Activated naive CD4-positive, alpha-beta T cell (primary cell): Measurements from ENCODE around the gene HEXIM1.

ENCODE experiments used
- DNase-seq, 4 experiments: peaks; one replicate each; lab custom pipeline; 2025; lab: John Stamatoyannopoulos, UW

The HEXIM1 gene

DNA sequence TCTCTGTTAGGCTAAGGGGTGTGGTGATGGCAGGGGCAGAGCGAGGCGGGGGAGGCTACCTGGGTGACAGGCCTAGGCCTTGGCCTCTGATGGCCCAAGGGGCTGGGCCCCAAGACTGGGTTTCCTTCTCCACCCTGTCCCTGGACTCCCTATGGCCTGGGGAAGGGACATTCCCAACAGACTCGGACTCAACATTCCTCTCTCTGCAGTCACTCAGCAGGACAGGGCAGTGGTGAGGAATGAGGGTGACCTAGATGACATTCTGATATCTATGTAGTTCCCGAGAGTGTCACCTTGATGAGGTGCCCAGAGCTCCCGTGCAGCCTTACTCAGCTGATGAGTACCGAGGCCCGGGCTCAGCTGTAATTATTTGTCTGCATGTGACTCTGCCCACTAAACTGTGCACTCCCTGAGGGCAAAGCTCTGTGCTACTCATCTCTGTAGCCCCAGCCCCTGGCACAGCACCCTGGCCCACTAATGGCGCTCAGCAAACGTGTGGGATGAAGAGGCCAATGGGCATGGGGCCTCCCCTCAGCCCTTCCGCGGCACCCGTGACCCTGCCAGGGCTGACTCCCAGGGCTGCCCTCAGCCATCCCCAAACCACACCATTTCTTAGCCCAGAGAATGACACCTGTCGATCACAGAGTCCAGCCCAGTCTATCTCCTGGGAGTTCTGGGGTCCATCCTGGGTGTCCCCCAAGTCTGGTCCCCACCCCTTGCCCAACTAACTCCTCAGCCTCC, 18.2 kb upstream of the HEXIM1 start:
- no peak for DNase-seq

DNA sequence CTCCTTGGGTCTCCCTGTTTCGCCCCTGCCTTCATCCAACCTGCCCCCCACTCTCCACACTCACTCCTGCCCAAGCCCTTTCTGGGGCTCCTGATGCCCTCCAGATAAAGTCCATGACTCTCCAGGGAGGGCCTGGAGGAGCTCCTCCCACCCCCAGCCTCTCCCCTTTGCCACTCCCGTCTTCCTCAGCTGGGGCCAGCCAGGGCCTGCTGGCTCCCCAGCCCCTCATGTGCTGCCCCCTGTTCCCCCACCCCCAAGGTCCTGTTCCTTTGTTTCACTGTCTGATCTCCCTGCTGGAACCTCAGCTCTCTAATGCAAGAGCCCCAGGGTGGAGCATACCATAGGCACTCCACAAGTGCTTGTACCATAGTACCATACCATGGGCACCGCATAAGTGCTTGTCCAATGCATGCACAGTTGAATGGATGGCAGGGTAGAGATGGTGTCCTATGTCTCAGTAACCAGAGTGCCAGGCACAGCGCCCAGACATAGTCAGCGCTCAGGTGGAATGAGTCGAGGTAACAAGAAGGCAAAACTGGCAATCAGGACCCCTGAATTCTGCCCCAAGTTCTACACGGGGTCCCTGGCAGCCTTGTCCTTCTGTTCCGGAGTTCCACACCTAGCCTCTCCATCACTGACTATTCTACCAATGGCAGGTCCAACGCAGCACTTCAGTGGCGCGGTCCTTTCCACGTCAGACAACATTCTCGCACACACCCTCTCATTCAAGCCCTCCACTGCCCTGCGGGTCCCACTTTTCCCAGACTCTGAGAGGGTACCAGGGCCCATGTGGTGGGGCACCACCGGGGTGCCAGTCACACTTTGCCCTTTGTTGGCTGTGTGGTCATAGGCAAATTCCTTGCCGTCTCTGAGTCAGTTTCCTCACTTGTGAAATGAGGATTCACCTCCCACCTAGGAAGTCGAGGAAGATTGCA, 17.3 kb upstream of the HEXIM1 start:
- no peak for DNase-seq

DNA sequence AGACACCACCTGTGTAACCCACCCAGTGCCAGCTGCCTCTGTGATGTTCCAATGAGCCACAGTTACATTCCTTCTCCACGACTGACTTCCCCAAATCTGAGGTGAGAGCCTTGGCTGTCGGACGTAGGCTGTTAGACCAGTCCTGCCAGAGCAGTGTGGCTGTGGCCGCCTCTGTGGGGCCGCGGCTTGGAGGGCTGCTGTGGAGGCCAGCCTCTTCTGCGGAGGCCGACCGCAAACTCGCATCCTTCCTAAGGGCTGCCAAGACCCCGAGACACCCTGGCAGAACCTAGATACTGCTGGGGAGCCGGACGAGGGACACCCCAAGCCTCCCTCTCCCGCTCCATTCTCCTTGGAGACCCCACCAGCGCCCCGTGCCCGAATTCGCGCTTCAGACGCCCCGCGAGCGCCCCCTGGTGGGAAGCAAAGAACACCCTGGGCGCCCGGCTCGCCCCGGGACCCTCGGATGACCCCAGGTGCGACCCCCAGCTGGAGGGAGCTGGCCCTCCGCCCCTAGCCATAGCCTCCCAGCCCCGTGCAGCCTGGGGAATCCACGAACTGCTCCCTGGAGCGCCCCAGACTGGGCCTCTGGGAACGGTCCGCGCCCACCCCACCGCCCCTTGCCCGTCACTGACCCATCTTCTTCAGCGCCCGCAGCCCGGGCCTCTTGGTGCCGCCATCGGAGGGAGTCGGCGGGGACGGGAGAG, 16.5 kb upstream of the HEXIM1 start:
- DNase-seq, result peak; percentile 26 to 54 (median 37)

DNA sequence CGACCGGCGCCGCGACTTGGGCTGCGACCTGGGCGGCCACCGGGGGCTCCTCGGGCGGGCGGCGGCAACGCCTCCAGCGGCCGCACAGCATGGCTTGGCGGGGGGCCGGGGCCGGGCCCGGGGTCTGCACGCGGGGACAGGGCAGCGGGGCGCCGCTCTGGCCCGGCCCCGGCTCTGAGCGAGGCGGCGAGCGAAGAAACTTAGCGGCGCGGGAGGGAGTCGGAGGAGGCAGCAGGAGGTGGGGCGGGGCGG, 16.0 kb upstream of the HEXIM1 start, which contains the start of gene PLCD3:
TSS of gene PLCD3 (minus strand) at position 196 of the 252 bp plus-strand sequence. CDS start at position 91, 105 bp downstream.
- DNase-seq, result no peak

DNA sequence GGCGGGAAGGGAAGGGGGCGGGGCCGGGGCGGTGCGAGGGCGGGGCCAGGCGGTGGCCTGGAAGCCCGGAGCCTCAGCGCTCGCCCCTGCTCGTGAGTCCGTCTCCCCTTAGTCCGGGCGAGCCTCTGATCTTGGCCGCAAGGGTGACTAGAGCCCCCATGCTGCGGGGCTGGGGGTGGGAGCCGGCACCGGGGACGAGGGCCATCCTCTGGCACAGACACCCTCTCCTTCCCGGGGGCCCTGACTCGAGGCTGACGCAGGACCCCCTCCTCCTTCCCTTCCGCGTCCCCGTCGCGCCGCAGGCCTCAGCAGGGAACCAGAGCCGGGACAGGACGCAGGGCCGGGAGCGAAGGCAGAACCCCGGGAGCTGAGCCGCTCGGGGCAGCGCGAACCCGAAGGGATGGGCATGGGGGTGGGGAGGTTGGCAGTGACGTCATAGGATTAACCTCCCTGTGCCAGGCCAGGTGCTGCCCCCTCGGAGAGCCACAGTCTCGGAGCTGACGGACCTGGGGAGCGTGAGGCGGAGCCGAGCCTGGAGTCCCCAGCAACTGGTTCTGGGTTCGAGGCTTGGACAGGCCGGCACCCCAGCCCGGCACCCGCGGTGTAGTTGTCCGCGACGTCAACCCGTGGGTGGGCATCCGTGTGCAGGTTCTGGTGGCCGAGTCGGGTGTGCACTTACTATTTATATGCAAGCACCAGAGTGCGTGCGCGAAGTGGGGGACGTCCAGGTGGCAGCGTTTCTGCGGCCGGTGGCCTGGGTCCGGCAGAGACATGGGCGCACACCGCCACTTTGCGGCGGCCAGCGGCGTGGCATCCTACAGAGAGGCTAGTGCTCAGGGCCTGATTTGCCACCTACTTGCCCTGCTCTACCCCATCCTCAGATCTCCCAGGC, 15.5 kb upstream of the HEXIM1 start:
- DNase-seq, result peak; percentile 25 to 71 (median 49)

DNA sequence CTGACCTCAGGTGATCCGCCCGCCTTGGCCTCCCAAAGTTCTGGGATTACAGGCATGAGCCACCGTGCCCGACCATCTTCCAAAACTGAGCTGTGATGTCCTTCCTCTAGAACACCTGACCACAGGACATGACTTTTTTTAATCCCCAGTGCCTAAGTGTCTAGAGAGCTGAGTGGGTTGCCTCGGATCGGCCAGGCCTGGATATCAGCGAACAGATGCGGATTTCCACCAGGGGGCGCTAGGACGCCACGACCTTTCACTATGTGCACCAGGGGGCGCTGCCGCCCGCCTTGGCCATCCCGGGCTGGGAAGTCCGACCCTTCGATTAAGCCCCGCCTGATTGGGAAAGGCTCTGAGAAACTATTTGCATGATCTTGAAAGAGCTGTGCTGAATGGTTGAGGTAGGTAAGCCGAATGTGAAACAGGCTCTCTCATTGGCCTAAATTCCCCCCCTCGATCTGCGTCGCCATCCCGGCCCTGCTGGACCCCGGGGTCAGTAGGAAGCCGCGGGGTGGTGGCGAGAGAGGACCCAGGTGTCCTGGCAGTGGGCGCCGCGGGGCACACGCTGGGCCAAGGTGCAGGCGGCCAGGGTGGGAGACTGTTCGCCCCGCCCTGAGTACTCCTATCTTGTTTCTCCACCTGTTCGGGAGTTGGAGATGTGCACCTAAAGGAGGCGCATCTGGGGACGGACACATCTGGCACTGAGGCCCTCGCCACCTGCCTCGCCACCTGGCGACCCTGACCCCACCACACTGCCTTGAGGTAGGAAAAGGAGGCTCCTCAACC, 12.9 kb upstream of the HEXIM1 start, which contains the start of gene ACBD4:
TSS of gene ACBD4 (plus strand) at position 496 of the 786 bp plus-strand sequence. CDS start 458 bp downstream, outside the sequence.
- DNase-seq, result peak; percentile 95 to 98 (median 96)

DNA sequence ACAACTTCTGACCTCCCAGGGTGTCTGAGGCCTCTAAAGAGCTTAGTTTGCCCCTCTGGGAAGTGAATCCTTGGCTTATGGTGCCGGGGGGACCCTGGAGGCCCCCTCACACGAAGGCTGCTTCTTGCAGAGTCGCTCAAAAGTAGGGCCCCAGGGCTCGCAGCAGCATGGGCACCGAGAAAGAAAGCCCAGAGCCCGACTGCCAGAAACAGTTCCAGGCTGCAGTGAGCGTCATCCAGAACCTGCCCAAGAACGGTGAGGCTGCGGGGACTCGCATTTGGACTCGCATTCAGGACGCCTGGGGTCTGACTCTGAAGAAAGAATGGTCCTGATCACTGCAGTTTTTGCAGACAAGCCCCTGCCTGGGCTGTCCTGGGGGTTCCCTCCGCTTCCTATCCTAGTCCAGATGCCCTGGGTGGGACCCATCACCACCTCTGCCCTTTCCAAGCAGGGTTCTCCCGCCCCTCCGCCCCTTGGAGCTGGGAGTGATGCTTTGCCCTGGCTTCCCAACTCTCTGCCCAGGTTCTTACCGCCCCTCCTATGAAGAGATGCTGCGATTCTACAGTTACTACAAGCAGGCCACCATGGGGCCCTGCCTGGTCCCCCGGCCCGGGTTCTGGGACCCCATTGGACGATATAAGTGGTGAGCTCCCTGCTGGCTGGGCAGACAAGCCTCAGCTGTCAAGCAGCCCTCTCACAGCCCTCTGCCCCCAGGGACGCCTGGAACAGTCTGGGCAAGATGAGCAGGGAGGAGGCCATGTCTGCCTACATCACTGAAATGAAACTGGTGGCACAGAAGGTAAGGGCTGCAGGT, 12.1 kb upstream of the HEXIM1 start:
- DNase-seq, result no peak

DNA sequence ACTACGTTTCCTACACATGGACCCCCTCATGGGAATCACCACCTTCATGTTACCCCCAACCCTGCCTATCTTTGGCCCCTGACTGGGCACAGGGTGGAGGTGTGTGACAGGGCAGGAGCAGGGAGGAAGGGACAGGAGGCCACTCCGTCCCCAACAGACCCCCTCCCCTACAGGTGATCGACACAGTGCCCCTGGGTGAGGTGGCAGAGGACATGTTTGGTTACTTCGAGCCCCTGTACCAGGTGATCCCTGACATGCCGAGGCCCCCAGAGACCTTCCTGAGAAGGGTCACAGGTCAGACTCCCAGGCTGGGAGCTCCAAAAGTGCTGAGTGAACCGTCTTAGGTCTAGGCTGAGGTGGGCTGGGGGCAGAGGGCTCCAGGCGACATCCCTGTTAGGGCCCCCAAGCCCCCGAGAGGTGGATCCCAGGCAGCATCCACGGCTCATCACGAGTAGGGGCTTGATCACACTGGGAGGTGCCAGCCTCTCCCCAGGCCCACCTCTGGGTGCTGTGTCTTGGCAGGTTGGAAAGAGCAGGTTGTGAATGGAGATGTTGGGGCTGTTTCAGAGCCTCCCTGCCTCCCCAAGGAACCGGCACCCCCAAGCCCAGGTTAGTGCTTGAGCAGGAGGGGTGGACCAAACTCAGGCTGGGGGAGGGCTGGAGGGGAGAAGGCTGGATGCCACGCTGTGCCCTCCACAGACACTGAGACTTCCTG, 11.3 kb upstream of the HEXIM1 start:
- no peak for DNase-seq

DNA sequence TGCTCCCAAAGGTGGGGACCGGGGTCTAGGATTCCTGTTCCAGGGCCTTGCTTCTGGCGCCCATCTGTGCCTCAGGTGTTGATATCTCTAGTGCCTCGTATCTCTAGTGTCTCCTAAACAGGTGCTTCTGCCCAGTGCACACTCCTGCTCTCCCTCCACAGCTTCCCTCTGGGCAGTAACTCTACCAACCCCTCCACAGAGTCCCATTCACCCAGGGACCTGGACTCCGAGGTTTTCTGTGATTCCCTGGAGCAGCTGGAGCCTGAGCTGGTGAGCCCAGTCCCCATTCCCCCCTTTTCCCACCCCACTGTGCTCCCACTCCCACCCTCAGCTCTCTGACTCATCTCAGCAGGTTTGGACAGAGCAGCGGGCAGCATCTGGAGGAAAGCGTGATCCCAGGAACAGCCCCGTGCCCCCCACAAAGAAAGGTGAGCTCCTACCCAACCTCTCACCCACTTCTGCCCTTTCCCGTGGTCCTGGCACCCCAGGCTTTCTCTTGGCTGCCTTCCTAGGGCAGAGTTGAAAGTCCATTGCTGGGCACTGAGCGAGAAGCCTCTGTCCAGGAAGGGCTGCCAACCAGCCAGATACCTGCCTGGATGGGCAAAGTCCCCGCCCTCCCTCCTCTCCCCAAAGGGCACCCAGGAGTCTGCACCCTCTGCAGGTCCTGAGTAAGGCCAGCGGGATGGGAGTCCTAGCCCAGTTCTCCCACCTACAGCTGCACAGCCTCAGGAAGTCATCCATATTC, 10.5 kb upstream of the HEXIM1 start:
- DNase-seq, result no peak

DNA sequence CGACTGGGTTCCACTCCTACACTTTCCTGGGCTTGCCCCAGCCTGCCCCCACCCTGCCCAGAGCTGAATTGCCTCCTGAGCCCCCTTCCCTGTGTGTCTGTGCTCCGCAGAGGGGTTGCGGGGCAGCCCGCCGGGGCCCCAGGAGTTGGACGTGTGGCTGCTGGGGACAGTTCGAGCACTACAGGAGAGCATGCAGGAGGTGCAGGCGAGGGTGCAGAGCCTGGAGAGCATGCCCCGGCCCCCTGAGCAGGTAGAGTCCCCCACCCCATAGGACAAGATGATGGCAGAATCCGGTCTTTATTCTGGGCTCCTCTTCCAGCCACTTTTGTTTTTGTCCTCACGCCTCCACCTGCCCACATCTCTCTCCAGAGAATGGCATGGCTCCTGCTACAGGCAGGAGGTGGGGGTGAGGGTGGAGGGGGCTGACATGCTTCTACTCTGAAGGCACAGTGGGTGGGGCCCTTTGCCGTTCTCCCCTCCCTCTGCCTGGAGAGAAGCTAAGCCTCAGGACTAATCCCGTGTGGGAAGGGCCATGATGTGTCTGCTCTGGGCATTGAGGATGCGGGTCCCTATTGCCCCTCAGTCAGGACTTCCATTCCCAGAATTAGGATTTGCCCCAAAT, 9.3 kb upstream of the HEXIM1 start:
- DNase-seq, result no peak

DNA sequence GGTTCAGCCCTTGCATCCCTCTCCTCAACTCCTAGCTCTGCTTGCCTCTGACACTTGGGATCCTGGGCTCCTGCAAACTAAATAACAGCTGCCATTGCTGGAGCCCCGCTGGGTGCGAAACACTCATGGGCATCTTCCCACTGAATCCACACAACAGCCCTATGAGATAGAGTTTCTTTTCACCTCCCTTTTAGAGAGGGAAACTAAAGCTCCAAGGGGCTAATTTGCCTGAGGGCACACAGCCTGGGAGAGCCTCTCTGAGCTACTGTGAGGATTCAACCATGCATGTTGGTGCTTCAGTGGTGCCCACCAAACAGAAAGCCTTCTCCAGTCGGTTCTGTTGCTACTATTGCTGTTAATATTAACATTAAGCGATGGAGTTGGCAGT, 8.7 kb upstream of the HEXIM1 start:
- DNase-seq, result no peak

DNA sequence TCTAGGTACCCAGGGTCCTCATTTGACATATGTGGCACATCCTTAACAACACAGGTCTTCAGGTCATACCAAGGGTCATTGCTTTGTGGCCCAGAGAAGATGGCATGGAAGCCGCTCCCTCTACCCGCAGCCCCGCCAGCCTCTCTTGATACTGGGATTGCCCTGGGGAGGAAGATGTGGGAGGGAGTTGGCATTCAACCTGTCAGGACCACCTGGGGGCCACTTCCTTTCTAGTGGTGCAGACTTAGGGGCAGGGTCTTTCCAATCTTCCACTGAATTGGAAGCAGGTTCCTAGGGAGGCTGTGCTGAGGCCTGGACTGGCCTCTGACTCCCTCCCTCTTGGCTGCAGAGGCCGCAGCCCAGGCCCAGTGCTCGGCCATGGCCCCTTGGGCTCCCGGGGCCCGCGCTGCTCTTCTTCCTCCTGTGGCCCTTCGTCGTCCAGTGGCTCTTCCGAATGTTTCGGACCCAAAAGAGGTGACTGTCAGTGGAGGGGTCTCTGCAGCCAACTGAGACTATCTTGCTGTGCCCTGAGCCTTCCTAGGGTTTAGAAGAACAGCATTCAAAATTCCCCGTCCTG, 5.1 kb upstream of the HEXIM1 start:
- DNase-seq, result no peak

DNA sequence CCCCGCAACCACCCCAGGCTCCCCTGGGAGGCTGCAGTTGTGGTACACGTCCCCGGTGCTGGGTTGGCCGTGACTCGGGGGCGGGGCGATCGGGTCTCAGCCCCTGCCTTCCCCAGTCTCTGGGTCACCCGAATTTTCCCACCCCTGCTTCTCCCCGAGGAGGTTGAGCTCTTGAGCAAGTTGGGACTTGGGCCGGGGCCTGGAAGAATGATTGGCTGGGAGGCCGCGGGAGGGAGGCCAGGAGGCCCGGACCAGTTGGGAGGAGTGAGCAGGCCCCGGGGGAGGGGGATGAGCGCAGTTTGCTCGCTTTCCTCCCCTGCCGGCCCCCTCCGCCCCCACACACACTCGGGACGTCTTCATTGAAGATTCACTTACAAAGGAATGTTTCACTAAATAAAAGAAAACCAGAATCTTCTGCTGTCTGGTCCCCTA, 4.5 kb upstream of the HEXIM1 start:
- peak in 1 of 4 experiments; percentile 36 for DNase-seq

DNA sequence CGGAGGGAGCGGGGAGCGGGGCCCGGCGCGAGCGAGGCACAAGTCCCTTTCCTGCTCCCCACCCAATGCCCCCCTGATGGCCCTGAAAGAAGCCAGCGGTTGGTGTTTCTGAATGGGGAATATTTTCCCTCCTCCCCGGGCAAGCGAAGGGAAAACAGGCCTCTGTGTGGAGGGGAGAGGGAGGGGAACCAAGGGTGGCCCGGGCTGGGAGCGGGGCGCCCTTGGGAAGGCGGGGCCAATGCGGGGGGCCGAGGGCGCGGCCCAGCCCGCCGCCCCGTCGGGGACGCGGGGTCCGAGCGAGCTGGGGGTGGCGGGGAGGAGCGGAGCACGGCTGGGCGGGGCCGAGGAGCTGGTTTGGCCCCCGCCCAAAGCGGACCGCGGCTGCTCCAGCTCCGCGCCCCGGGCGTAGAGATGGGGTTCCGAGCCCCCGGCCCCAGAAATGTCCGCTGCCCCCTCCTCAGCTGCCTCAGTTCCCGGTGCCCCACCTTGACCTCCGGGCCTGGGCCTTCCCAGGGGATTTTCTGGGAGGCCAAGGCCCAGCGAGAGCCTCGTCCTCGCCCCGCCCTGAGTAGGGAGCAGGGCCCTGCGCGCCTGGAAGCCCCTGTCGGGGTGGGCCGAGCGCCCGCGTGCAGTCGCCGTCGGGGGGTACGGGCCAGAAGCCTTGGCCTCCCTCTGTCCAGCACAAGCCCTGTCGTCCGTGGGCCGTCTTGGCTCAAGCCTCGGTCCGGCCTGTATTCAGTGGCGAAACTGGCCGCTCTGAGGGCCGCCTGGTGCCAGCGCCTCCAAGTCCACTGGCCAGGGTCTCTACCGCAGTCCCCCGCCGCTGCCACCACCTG, 3.9 kb upstream of the HEXIM1 start:
- DNase-seq, result peak in 1 of 4 experiments; percentile 36

DNA sequence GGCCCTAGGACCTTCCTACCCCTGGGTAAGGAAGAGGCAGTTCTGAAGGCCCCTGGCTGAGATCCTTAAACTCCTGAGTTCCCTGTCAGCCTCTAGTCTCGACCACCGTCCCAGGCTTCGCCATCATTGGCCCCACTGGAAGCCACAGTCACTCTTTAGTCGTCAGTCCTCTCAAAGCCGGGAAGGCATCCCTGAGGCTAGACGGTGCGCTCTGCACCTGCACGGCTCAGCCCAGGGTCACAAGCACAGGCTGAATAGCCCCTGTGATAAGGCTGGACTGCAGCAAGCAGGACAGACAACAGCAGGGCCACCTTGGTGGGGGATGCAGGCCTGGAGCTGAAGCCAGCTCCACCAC, 3.3 kb upstream of the HEXIM1 start:
- no peak for DNase-seq

DNA sequence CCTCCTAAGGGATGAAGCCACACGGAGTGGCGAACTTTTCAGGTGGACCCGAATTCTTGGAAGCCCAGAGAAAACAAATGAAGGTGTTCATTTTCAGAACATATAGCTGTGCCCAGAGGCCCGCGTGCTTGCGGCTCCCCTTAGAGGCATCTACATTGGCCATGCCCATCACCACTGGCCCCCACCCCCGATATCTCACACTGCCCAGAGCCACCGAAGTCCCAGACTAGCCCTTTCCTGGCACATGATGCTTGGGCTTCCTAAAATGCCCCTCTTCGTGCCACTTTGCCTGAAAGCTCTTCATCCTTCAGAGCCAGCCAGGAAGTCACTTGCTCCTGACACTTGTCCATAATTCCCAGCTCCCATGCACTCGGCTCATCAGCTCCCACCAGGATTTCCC, 2.1 kb upstream of the HEXIM1 start:
- DNase-seq, result no peak

DNA sequence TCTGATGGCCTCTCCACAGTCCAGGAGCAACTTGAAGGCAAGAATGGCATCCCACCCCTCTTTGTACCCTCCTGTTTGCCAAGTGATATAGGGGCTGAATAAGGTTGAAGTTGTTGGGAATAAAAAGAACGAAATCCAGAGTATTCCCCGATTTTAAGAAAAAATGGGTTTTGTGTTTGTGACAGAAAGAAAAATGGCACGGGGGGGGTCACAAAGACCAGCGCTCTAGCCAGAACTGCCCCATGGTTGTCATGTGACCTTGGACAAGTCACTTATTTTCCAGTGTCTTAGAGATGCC, 1.7 kb upstream of the HEXIM1 start:
- no peak for DNase-seq
